ENCODE measurements around the gene RPS26.

The RPS26 gene

DNA sequence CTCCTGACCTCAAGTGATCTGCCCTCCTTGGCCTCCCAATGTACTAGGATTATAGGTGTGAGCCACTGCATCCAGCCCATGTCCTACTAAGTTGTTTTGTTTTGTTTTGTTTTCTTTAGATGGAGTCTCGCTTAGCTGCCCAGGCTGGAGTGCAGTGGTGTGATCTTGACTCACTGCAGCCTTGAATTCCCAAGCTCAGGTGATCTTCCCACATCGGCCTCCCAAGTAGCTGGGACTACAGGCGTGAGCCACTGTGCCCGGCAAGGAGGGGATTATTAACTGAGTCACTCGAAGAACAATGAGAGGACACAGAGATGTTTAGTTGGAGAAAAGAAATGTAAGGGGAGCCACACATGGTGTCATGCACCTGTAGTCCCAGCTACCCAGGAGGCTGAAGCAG, 20.3 kb downstream of the RPS26 start:
- H3K4me2 ChIP-seq (ENCODE audit: low read depth, low read length, poor library complexity, severe bottlenecking): no peak overlapping the region
- H3K36me3 ChIP-seq (ENCODE audit: insufficient read depth, low read length): no peaks in the 10 kb centered on the region
- H3K4me1 ChIP-seq (ENCODE audit: insufficient read depth, low read length, poor library complexity, severe bottlenecking): no peaks in the 10 kb centered on the region
- no peaks in the 10 kb centered on the region for H3F3A ChIP-seq (ENCODE audit: low read depth)
- H3K27me3 ChIP-seq (ENCODE audit: insufficient read depth, low read length, poor library complexity, severe bottlenecking): no peaks in the 10 kb centered on the region
- H3K9me2 ChIP-seq (replicated peaks; ENCODE audit: low read depth, low read length): no peaks in the 10 kb centered on the region
- no peaks in the 10 kb centered on the region for H4K20me1 ChIP-seq (ENCODE audit: insufficient read depth, low read length, poor library complexity, severe bottlenecking)
- H3K9ac ChIP-seq (ENCODE audit: low read depth, low read length, poor library complexity, severe bottlenecking): no peak overlapping the region
- TF ChIP-seq CTCF (conservative IDR thresholded peaks at IDR 0.05; ENCODE audit: low read length) (no peak), EZH2phosphoT487 (IDR thresholded peaks at IDR 0.05; ENCODE audit: borderline replicate concordance) (no peak)
- no peak overlapping the region for H2AFZ ChIP-seq (ENCODE audit: low read length)
- no peak overlapping the region for H3K4me3 ChIP-seq (ENCODE audit: low read length, poor library complexity, severe bottlenecking)
- no peaks in the 10 kb centered on the region for H3K9me3 ChIP-seq (ENCODE audit: insufficient read depth, low read depth, low read length)
- H3K79me2 ChIP-seq (ENCODE audit: insufficient read depth, low read length): no peaks in the 10 kb centered on the region

DNA sequence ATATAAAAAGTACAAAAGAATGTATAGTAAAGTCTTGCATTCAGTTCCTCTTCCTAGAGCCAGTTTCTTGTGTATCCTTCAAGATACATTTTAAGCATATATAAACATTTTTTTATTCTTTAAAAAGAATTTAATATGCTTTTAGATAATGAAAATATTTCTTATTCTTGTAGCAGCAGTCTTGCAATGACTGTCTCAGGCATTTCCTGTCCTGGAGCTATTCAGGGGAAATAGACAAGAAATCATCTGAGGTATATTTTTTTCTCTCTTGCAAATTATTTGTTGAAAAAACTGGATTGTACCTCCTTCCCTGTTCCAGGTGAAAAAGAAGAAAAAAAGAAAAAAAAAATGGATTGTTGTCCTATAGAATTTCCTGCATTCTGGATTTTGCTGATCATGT, 21.3 kb downstream of the RPS26 start:
- no peak for TF ChIP-seq CTCF (conservative IDR thresholded peaks at IDR 0.05; ENCODE audit: low read length)
- TF ChIP-seq EZH2phosphoT487 (IDR thresholded peaks at IDR 0.05; ENCODE audit: borderline replicate concordance): no peak
- Histone ChIP-seq H4K20me1 (ENCODE audit: insufficient read depth, low read length, poor library complexity, severe bottlenecking) (no peaks in the 10 kb centered on the region), H3K36me3 (ENCODE audit: insufficient read depth, low read length) (no peaks in the 10 kb centered on the region), H3K27me3 (ENCODE audit: insufficient read depth, low read length, poor library complexity, severe bottlenecking) (no peaks in the 10 kb centered on the region), H3K79me2 (ENCODE audit: insufficient read depth, low read length) (no peaks in the 10 kb centered on the region), H3K9me3 (ENCODE audit: insufficient read depth, low read depth, low read length) (no peaks in the 10 kb centered on the region), H3K4me2 (ENCODE audit: low read depth, low read length, poor library complexity, severe bottlenecking) (no peak overlapping the region), H2AFZ (ENCODE audit: low read length) (no peak overlapping the region), H3K9me2 (replicated peaks; ENCODE audit: low read depth, low read length) (no peaks in the 10 kb centered on the region), H3K4me1 (ENCODE audit: insufficient read depth, low read length, poor library complexity, severe bottlenecking) (no peaks in the 10 kb centered on the region), H3F3A (ENCODE audit: low read depth) (no peaks in the 10 kb centered on the region), H3K4me3 (ENCODE audit: low read length, poor library complexity, severe bottlenecking) (no peak overlapping the region), H3K9ac (ENCODE audit: low read depth, low read length, poor library complexity, severe bottlenecking) (no peak overlapping the region)

DNA sequence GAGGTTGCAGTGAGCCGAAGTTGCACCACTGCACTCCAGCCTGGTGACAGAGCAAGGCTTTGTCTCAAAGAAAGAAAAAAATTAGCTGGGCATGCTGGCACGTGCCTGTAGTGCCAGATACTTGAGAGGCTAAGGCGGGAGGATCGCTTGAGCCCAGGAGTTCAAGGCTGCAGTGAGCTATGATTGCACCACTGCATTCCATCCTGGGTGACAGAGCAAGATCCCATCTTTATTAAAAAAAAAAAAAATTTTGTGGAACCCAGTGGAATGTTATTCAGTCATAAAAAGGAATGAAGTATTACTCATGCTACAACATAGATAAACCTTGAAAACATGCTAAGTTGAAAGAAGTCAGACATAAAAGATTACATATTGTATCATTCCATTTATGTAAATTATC, 29.9 kb downstream of the RPS26 start:
- no peaks in the 10 kb centered on the region for H3K4me1 ChIP-seq (ENCODE audit: insufficient read depth, low read length, poor library complexity, severe bottlenecking)
- H3K4me2 ChIP-seq (ENCODE audit: low read depth, low read length, poor library complexity, severe bottlenecking): no peak overlapping the region
- H3K27me3 ChIP-seq (ENCODE audit: insufficient read depth, low read length, poor library complexity, severe bottlenecking): no peaks in the 10 kb centered on the region
- TF ChIP-seq EZH2phosphoT487 (IDR thresholded peaks at IDR 0.05; ENCODE audit: borderline replicate concordance) (no peak), CTCF (conservative IDR thresholded peaks at IDR 0.05; ENCODE audit: low read length) (no peak)
- H3K9me2 ChIP-seq (replicated peaks; ENCODE audit: low read depth, low read length): no peaks in the 10 kb centered on the region
- no peaks in the 10 kb centered on the region for H3K79me2 ChIP-seq (ENCODE audit: insufficient read depth, low read length)
- no peaks in the 10 kb centered on the region for H3K9me3 ChIP-seq (ENCODE audit: insufficient read depth, low read depth, low read length)
- H4K20me1 ChIP-seq (ENCODE audit: insufficient read depth, low read length, poor library complexity, severe bottlenecking): no peaks in the 10 kb centered on the region
- no peaks in the 10 kb centered on the region for H3F3A ChIP-seq (ENCODE audit: low read depth)
- H3K9ac ChIP-seq (ENCODE audit: low read depth, low read length, poor library complexity, severe bottlenecking): no peak overlapping the region
- H3K4me3 ChIP-seq (ENCODE audit: low read length, poor library complexity, severe bottlenecking): no peak overlapping the region
- no peaks in the 10 kb centered on the region for H3K36me3 ChIP-seq (ENCODE audit: insufficient read depth, low read length)
- no peak overlapping the region for H2AFZ ChIP-seq (ENCODE audit: low read length)
